T-helper 17 cell (primary cell): ENCODE measurements around the gene PRRC2C. TPM values are rescaled to one million over a fixed set of nuclear protein-coding genes. Genes with fewer than 3 reads are reported as not detected.
"Not testable (repeated sequence)": the region's sequence is repeated elsewhere in the genome, so short reads cannot be mapped to it uniquely, and the experiment has no call there.

Experiments used
- ATAC-seq: fragments of 150-1000 bp; cut with Tn5 transposase; 2 replicates; pipeline ENCODE4 v1.10.0; 2021; ENCODE audit warnings: mild to moderate bottlenecking, moderate library complexity
- DNase-seq, 3 donors: peaks; one replicate each; pipeline versions ENCODE4 v3.0.0 to v3.0.0-alpha.2; 2020 to 2021
- H3K9me3 ChIP-seq: one replicate; pipeline ENCODE4 v1.7.0; 2013; ENCODE audit warnings: low read length, mild to moderate bottlenecking; ENCODE audit not compliant: control insufficient read depth, poor library complexity, severe bottlenecking
- H3K27ac Mint-ChIP-seq: one replicate; pipeline ENCODE4 v1.8.0; 2022; ENCODE audit warnings: mild to moderate bottlenecking, moderate library complexity, mixed read lengths
- H3K27me3 Mint-ChIP-seq: one replicate; pipeline ENCODE4 v1.8.0; 2022; ENCODE audit warnings: mixed read lengths
- H3K36me3 Mint-ChIP-seq: one replicate; pipeline ENCODE4 v1.8.0; 2022; ENCODE audit warnings: low read depth, mixed read lengths
- H3K4me1 Mint-ChIP-seq: one replicate; pipeline ENCODE4 v1.8.0; 2022; ENCODE audit warnings: mild to moderate bottlenecking, mixed read lengths
- H3K4me3 Mint-ChIP-seq: one replicate; pipeline ENCODE4 v1.8.0; 2022; ENCODE audit warnings: mild to moderate bottlenecking, moderate library complexity, mixed read lengths
- total RNA-seq, 4 donors: library from RNA in 2 of 4; stranded (reverse) in 2 of 4; gene quantifications; one replicate each; pipeline ENCODE4 v1.2.3 and lab custom pipeline; 2022 to 2026

PRRC2C gene
- total RNA-seq, 2 donors from 2014 or later: 333 to 383 TPM

- Mint-ChIP-seq H3K27ac (peak overlapping the region; percentile 57), H3K27me3 (no peaks in the 10 kb centered on the region), H3K36me3 (no peaks in the 10 kb centered on the region), H3K4me3 (peak overlapping the region; percentile 79), H3K4me1 (peaks cover 65% of the 10 kb centered on the region)
- H3K9me3 ChIP-seq: no peaks in the 10 kb centered on the region
- DNase-seq: no peak
- no peak for ATAC-seq
Measured at GRCh38 chr1:171509191-171509590, 23.9 kb downstream of the PRRC2C start.

- H3K9me3 ChIP-seq: no peaks in the 10 kb centered on the region
- peaks cover 44% of the 10 kb centered on the region for H3K4me1 Mint-ChIP-seq
- H3K4me3 Mint-ChIP-seq: no peak overlapping the region
- H3K27me3 Mint-ChIP-seq: no peaks in the 10 kb centered on the region
- H3K27ac Mint-ChIP-seq: peak overlapping the region; percentile 27
- ATAC-seq (no peak), DNase-seq (no peak)
- H3K36me3 Mint-ChIP-seq: peaks cover 10% of the 10 kb centered on the region
Measured at GRCh38 chr1:171513743-171514142, 28.4 kb downstream of the PRRC2C start.

- DNase-seq: no peak
- peaks cover 35% of the 10 kb centered on the region for H3K4me1 Mint-ChIP-seq
Measured at GRCh38 chr1:171515299-171515698, 30.0 kb downstream of the PRRC2C start.

GRCh38 chr1:171515741-171516140 is 30.4 kb downstream of the PRRC2C start:
- no peaks in the 10 kb centered on the region for H3K27me3 Mint-ChIP-seq
- ATAC-seq: no peak
- DNase-seq: no peak
- H3K4me1 Mint-ChIP-seq: peaks cover 30% of the 10 kb centered on the region
- peak overlapping the region; percentile 60 for H3K27ac Mint-ChIP-seq
- H3K4me3 Mint-ChIP-seq: no peak overlapping the region
- no peaks in the 10 kb centered on the region for H3K9me3 ChIP-seq
- H3K36me3 Mint-ChIP-seq: peaks cover 10% of the 10 kb centered on the region

More at GRCh38 chr1:171515299-171515698, 30.0 kb downstream of the PRRC2C start:
- ATAC-seq: no peak
- H3K4me3 Mint-ChIP-seq: no peak overlapping the region
- H3K27me3 Mint-ChIP-seq: no peaks in the 10 kb centered on the region
- peaks cover 10% of the 10 kb centered on the region for H3K36me3 Mint-ChIP-seq
- H3K9me3 ChIP-seq: no peaks in the 10 kb centered on the region
- H3K27ac Mint-ChIP-seq: peak overlapping the region; percentile 60

- H3K36me3 Mint-ChIP-seq: peaks cover 9% of the 10 kb centered on the region
- ATAC-seq: no peak
- H3K9me3 ChIP-seq: no peaks in the 10 kb centered on the region
- DNase-seq: no peak
- H3K27ac Mint-ChIP-seq: peak overlapping the region; percentile 6
- peaks cover 12% of the 10 kb centered on the region for H3K4me1 Mint-ChIP-seq
- no peaks in the 10 kb centered on the region for H3K27me3 Mint-ChIP-seq
- H3K4me3 Mint-ChIP-seq: peak overlapping the region; percentile 39
Measured at GRCh38 chr1:171521567-171521966, 36.2 kb downstream of the PRRC2C start.

- no peak overlapping the region for H3K4me3 Mint-ChIP-seq
- DNase-seq (no peak), ATAC-seq (no peak)
- H3K9me3 ChIP-seq: no peaks in the 10 kb centered on the region
- no peaks in the 10 kb centered on the region for H3K27me3 Mint-ChIP-seq
- H3K27ac Mint-ChIP-seq: no peak overlapping the region
- peaks cover 22% of the 10 kb centered on the region for H3K4me1 Mint-ChIP-seq
- peaks cover 24% of the 10 kb centered on the region for H3K36me3 Mint-ChIP-seq
Measured at GRCh38 chr1:171530676-171531075, 45.3 kb downstream of the PRRC2C start.

DNA sequence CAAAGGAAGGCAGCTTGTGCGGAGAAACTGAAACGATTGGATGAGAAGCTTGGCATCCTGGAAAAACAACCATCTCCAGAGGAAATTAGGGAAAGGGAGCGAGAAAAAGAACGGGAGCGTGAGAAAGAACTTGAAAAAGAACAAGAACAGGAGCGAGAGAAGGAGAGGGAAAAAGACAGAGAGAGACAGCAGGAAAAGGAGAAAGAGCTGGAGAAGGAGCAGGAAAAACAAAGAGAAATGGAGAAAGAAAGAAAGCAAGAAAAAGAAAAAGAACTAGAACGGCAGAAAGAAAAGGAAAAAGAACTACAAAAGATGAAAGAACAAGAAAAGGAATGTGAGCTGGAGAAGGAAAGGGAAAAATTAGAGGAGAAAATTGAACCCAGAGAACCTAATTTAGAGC is 47.2 kb downstream of the PRRC2C start:
- DNase-seq (no peak), ATAC-seq (no peak)
- H3K9me3 ChIP-seq: no peaks in the 10 kb centered on the region
- peak overlapping the region; percentile 56 for H3K4me3 Mint-ChIP-seq
- H3K4me1 Mint-ChIP-seq: peaks cover 27% of the 10 kb centered on the region
- H3K27me3 Mint-ChIP-seq: no peaks in the 10 kb centered on the region
- peaks cover 29% of the 10 kb centered on the region for H3K36me3 Mint-ChIP-seq
- H3K27ac Mint-ChIP-seq: peak overlapping the region; percentile 70

GRCh38 chr1:171545523-171545922 is 60.2 kb downstream of the PRRC2C start:
- Mint-ChIP-seq H3K27ac (peak overlapping the region; percentile 80), H3K4me3 (no peak overlapping the region), H3K27me3 (no peaks in the 10 kb centered on the region), H3K36me3 (peaks cover 14% of the 10 kb centered on the region), H3K4me1 (peaks cover 11% of the 10 kb centered on the region)
- DNase-seq (no peak), ATAC-seq (no peak)
- H3K9me3 ChIP-seq: no peaks in the 10 kb centered on the region

GRCh38 chr1:171550050-171550449 is 64.7 kb downstream of the PRRC2C start:
- no peaks in the 10 kb centered on the region for H3K9me3 ChIP-seq
- Mint-ChIP-seq H3K27ac (peak overlapping the region; percentile 78), H3K27me3 (no peaks in the 10 kb centered on the region), H3K4me3 (no peak overlapping the region), H3K4me1 (peaks cover 25% of the 10 kb centered on the region), H3K36me3 (peaks cover 15% of the 10 kb centered on the region)
- DNase-seq (no peak), ATAC-seq (no peak)

- H3K27me3 Mint-ChIP-seq, H3K9me3 ChIP-seq, ATAC-seq, DNase-seq, H3K27ac Mint-ChIP-seq: not testable (repeated sequence)
- peaks cover 25% of the 10 kb centered on the region for H3K4me1 Mint-ChIP-seq
- peaks cover 18% of the 10 kb centered on the region for H3K36me3 Mint-ChIP-seq
- H3K4me3 Mint-ChIP-seq: peak overlapping the region; percentile 28
Measured at GRCh38 chr1:171550598-171551100, 65.3 kb downstream of the PRRC2C start.

DNA sequence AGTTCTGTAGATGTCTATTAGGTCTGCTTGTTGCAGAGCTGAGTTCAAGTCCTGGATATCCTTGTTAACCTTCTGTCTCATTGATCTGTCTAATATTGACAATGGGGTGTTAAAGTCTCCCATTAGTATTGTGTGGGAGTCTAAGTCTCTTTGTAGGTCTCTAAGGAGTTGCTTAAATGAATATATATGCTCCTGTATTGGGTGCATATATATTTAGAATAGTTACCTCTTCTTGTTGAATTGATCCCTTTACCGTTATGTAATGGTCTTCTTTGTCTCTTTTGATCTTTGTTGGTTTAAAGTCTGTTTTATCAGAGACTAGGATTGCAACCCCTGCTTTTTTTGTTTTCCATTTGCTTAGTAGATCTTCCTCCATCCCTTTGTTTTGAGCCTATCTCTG is 68.6 kb downstream of the PRRC2C start:
- ATAC-seq, DNase-seq, H3K27me3 Mint-ChIP-seq, H3K9me3 ChIP-seq: not testable (repeated sequence)
- peaks cover 28% of the 10 kb centered on the region for H3K36me3 Mint-ChIP-seq
- peak overlapping the region; percentile 43 for H3K27ac Mint-ChIP-seq
- peak overlapping the region; percentile 19 for H3K4me3 Mint-ChIP-seq
- peaks cover 29% of the 10 kb centered on the region for H3K4me1 Mint-ChIP-seq

- Mint-ChIP-seq H3K4me1 (peaks cover 4% of the 10 kb centered on the region), H3K4me3 (no peak overlapping the region), H3K27me3 (no peaks in the 10 kb centered on the region), H3K27ac (no peak overlapping the region), H3K36me3 (peaks cover 8% of the 10 kb centered on the region)
- H3K9me3 ChIP-seq: no peaks in the 10 kb centered on the region
- DNase-seq: no peak
- ATAC-seq: no peak
Measured at GRCh38 chr1:171563675-171564074, 78.3 kb downstream of the PRRC2C start.

GRCh38 chr1:171566467-171566866 is 81.1 kb downstream of the PRRC2C start:
- Mint-ChIP-seq H3K27me3 (no peaks in the 10 kb centered on the region), H3K27ac (peak overlapping the region; percentile 29), H3K4me1 (peaks cover 6% of the 10 kb centered on the region), H3K36me3 (peaks cover 9% of the 10 kb centered on the region), H3K4me3 (no peak overlapping the region)
- ATAC-seq (no peak), DNase-seq (no peak)
- no peaks in the 10 kb centered on the region for H3K9me3 ChIP-seq

DNA sequence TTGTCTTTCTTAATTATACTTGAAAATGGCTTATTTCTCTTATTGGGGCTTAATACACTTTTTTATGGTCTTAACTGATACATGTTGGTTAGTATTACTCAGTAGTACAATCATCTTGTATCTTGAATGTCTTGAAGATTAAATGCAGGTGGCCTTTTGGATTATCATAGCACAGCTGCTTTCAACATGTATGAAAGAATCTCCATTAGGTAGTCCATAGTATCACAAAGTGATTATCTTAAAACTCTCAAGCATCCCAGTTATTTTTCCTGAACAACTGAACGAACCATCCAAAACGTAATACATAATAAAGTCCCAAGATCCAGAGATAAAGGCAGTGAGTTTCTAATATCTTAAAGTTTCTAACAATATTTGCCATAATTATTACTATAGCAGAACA is 85.0 kb downstream of the PRRC2C start:
- no peaks in the 10 kb centered on the region for H3K9me3 ChIP-seq
- Mint-ChIP-seq H3K27me3 (no peaks in the 10 kb centered on the region), H3K27ac (no peak overlapping the region), H3K4me1 (peaks cover 4% of the 10 kb centered on the region), H3K4me3 (no peak overlapping the region), H3K36me3 (peaks cover 7% of the 10 kb centered on the region)
- ATAC-seq: no peak
- DNase-seq: no peak
